Nephron (organoid): ENCODE measurements around the gene SCG2.

ENCODE experiments used
- H3K27ac Mint-ChIP-seq, 3 experiments: 2 replicates each; pipeline ENCODE4 v1.8.0; 2020; ENCODE audit warnings: mixed read lengths in 3 of 3, mild to moderate bottlenecking in 2 of 3, moderate library complexity in 1 of 3
- H3K27me3 Mint-ChIP-seq: 2 replicates; pipeline ENCODE4 v1.8.0; 2021; ENCODE audit warnings: low read depth, mild to moderate bottlenecking, moderate library complexity, mixed read lengths
- H3K36me3 Mint-ChIP-seq: 2 replicates; pipeline ENCODE4 v1.8.0; 2020; ENCODE audit warnings: low read depth, mixed read lengths
- H3K4me1 Mint-ChIP-seq: 2 replicates; pipeline ENCODE4 v1.8.0; 2020; ENCODE audit warnings: mixed read lengths
- H3K4me3 Mint-ChIP-seq, 3 experiments: 2 replicates each; pipeline ENCODE4 v1.8.0; 2020; ENCODE audit warnings: mild to moderate bottlenecking in 3 of 3, mixed read lengths in 3 of 3, moderate library complexity in 2 of 3
- H3K9me3 Mint-ChIP-seq: 2 replicates; pipeline ENCODE4 v1.8.0; 2020; ENCODE audit warnings: mixed read lengths
- CTCF ChIP-seq, 3 experiments: fragments of 200-600 bp; sonication (generic); IDR thresholded peaks; one replicate each; pipeline ENCODE4 v1.5.0; 2021; ENCODE audit warnings: antibody characterized with exemption in 3 of 3; ENCODE audit not compliant: unreplicated experiment in 3 of 3

Gene SCG2

GRCh38 chr2:223591596-223591995 lies 10.6 kb downstream of the SCG2 start:
- Mint-ChIP-seq H3K4me1 (no peaks in the 10 kb centered on the region), H3K27me3 (peaks cover 4% of the 10 kb centered on the region), H3K4me3 (no peak overlapping the region), H3K9me3 (no peaks in the 10 kb centered on the region), H3K36me3 (no peaks in the 10 kb centered on the region), H3K27ac (no peak overlapping the region)
- no peak for TF ChIP-seq CTCF (IDR thresholded peaks at IDR 0.05; ENCODE audit: unreplicated experiment in 3 of 3)

GRCh38 chr2:223590964-223591363 lies 11.2 kb downstream of the SCG2 start:
- H3K27ac Mint-ChIP-seq: no peak overlapping the region
- H3K36me3 Mint-ChIP-seq: no peaks in the 10 kb centered on the region
- no peaks in the 10 kb centered on the region for H3K4me1 Mint-ChIP-seq
- no peaks in the 10 kb centered on the region for H3K27me3 Mint-ChIP-seq
- H3K4me3 Mint-ChIP-seq: no peak overlapping the region
- no peaks in the 10 kb centered on the region for H3K9me3 Mint-ChIP-seq
- TF ChIP-seq CTCF (IDR thresholded peaks at IDR 0.05; ENCODE audit: unreplicated experiment in 3 of 3): no peak

- H3K27me3 Mint-ChIP-seq: no peaks in the 10 kb centered on the region
- no peaks in the 10 kb centered on the region for H3K4me1 Mint-ChIP-seq
- TF ChIP-seq CTCF (IDR thresholded peaks at IDR 0.05; ENCODE audit: unreplicated experiment in 3 of 3): no peak
- no peaks in the 10 kb centered on the region for H3K9me3 Mint-ChIP-seq
- no peak overlapping the region for H3K27ac Mint-ChIP-seq
- no peaks in the 10 kb centered on the region for H3K36me3 Mint-ChIP-seq
- H3K4me3 Mint-ChIP-seq: no peak overlapping the region
Observed at GRCh38 chr2:223589901-223590300, 12.3 kb downstream of the SCG2 start.

GRCh38 chr2:223588251-223588650 lies 13.9 kb downstream of the SCG2 start:
- no peak overlapping the region for H3K27ac Mint-ChIP-seq
- H3K4me3 Mint-ChIP-seq: no peak overlapping the region
- no peaks in the 10 kb centered on the region for H3K27me3 Mint-ChIP-seq
- no peaks in the 10 kb centered on the region for H3K9me3 Mint-ChIP-seq
- no peaks in the 10 kb centered on the region for H3K4me1 Mint-ChIP-seq
- TF ChIP-seq CTCF (IDR thresholded peaks at IDR 0.05; ENCODE audit: unreplicated experiment in 3 of 3): no peak
- H3K36me3 Mint-ChIP-seq: no peaks in the 10 kb centered on the region

GRCh38 chr2:223587301-223587700 lies 14.9 kb downstream of the SCG2 start:
- Mint-ChIP-seq H3K27ac (no peak overlapping the region), H3K9me3 (no peaks in the 10 kb centered on the region), H3K27me3 (no peaks in the 10 kb centered on the region), H3K4me3 (no peak overlapping the region), H3K4me1 (no peaks in the 10 kb centered on the region), H3K36me3 (no peaks in the 10 kb centered on the region)
- no peak for TF ChIP-seq CTCF (IDR thresholded peaks at IDR 0.05; ENCODE audit: unreplicated experiment in 3 of 3)

- Mint-ChIP-seq H3K9me3 (no peaks in the 10 kb centered on the region), H3K27ac (no peak overlapping the region), H3K4me3 (no peak overlapping the region), H3K36me3 (no peaks in the 10 kb centered on the region), H3K27me3 (no peaks in the 10 kb centered on the region), H3K4me1 (peaks cover 4% of the 10 kb centered on the region)
- no peak for TF ChIP-seq CTCF (IDR thresholded peaks at IDR 0.05; ENCODE audit: unreplicated experiment in 3 of 3)
Observed at GRCh38 chr2:223586261-223586660, 15.9 kb downstream of the SCG2 start.
